Ishikawa (cell line): ENCODE data around the gene HMOX1.

Source experiments
- CEBPB ChIP-seq: IDR thresholded peaks from 2 replicates; pipeline ENCODE4 v1.6.1; 2012
- CREB1 ChIP-seq: IDR thresholded peaks from 2 replicates; pipeline ENCODE4 v1.6.1; 2012; ENCODE audit warnings: low read depth
- EGR1 ChIP-seq: IDR thresholded peaks from 2 replicates; pipeline ENCODE4 v1.6.1; 2012
- EP300 ChIP-seq: IDR thresholded peaks from 2 replicates; pipeline ENCODE4 v1.6.1; 2012; ENCODE audit warnings: borderline replicate concordance
- FOXM1 ChIP-seq: IDR thresholded peaks from 2 replicates; pipeline ENCODE4 v1.6.1; 2012; ENCODE audit warnings: low read depth, borderline replicate concordance
- MAX ChIP-seq: IDR thresholded peaks from 2 replicates; pipeline ENCODE4 v1.6.1; 2012
- NFIC ChIP-seq: IDR thresholded peaks from 2 replicates; pipeline ENCODE4 v1.6.1; 2012
- RAD21 ChIP-seq: IDR thresholded peaks from 2 replicates; pipeline ENCODE4 v1.6.1; 2012; ENCODE audit warnings: low read depth
- TAF1 ChIP-seq: IDR thresholded peaks from 2 replicates; pipeline ENCODE4 v1.6.1; 2012; ENCODE audit warnings: low read depth, mild to moderate bottlenecking
- TCF12 ChIP-seq: IDR thresholded peaks from 2 replicates; pipeline ENCODE4 v1.6.1; 2012; ENCODE audit warnings: low read depth
- TEAD4 ChIP-seq: IDR thresholded peaks from 2 replicates; pipeline ENCODE4 v1.6.1; 2012
- USF1 ChIP-seq: IDR thresholded peaks from 2 replicates; pipeline ENCODE4 v1.6.1; 2012
- YY1 ChIP-seq: IDR thresholded peaks from 2 replicates; pipeline ENCODE4 v1.6.1; 2012; ENCODE audit warnings: low read depth
- ZBTB7A ChIP-seq: IDR thresholded peaks from 2 replicates; pipeline ENCODE4 v1.6.1; 2012; ENCODE audit warnings: low read depth
- TF ChIP-seq, protein P1 (sequence below): IDR thresholded peaks from 2 replicates; pipeline ENCODE4 v1.6.1; 2012; ENCODE audit warnings: low read depth, mild to moderate bottlenecking

HMOX1 gene

DNA sequence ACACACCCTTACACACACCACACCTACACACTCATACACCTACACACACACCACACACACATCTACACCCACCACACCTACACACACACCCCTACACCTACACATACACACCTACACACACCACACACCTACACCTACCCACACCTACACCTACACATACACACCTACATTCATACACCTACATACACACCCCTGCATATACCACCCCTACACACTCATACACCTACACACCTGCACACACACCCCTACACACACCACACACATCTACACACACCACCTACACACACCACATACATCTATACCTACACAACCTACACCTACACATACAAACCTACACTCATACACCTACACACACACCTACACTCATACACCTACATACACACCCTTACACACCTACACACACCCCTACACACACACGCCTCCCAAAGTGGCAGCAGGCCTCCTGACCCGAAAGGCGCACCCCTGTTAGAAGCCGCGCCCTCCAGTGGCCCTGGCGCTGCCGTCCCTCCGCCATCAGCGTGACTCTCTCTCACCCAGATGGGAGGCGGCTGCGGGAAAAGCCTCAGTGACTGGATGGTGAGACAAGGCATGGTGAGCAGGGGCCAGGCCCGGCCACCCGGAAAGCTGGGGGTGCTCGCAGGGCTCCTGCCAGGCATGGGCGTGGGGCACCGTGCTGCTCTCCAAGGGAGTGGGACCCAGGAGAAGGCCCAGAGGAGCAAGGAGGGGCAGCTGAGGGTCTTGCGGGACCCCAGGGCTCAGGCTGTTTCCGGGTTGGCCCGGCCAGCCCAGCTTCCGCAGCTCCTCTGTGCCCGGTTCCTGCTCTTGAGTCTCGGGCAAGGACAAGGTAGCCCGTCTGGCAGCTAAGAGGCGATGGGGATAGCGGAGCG, 37.0 kb upstream of the HMOX1 start:
- TF ChIP-seq EP300: no peak
- TF ChIP-seq CEBPB: no peak
- no peak for TF ChIP-seq NFIC
- TF ChIP-seq, protein P1, sequence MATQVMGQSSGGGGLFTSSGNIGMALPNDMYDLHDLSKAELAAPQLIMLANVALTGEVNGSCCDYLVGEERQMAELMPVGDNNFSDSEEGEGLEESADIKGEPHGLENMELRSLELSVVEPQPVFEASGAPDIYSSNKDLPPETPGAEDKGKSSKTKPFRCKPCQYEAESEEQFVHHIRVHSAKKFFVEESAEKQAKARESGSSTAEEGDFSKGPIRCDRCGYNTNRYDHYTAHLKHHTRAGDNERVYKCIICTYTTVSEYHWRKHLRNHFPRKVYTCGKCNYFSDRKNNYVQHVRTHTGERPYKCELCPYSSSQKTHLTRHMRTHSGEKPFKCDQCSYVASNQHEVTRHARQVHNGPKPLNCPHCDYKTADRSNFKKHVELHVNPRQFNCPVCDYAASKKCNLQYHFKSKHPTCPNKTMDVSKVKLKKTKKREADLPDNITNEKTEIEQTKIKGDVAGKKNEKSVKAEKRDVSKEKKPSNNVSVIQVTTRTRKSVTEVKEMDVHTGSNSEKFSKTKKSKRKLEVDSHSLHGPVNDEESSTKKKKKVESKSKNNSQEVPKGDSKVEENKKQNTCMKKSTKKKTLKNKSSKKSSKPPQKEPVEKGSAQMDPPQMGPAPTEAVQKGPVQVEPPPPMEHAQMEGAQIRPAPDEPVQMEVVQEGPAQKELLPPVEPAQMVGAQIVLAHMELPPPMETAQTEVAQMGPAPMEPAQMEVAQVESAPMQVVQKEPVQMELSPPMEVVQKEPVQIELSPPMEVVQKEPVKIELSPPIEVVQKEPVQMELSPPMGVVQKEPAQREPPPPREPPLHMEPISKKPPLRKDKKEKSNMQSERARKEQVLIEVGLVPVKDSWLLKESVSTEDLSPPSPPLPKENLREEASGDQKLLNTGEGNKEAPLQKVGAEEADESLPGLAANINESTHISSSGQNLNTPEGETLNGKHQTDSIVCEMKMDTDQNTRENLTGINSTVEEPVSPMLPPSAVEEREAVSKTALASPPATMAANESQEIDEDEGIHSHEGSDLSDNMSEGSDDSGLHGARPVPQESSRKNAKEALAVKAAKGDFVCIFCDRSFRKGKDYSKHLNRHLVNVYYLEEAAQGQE: no peak
- TF ChIP-seq MAX: no peak
- no peak for TF ChIP-seq YY1
- TF ChIP-seq CREB1: no peak
- TF ChIP-seq TEAD4: no peak
- TF ChIP-seq ZBTB7A: no peak
- TF ChIP-seq FOXM1: no peak
- no peak for TF ChIP-seq TCF12
- no peak for TF ChIP-seq TAF1
- no peak for TF ChIP-seq USF1
- no peak for TF ChIP-seq RAD21
- TF ChIP-seq EGR1: no peak

DNA sequence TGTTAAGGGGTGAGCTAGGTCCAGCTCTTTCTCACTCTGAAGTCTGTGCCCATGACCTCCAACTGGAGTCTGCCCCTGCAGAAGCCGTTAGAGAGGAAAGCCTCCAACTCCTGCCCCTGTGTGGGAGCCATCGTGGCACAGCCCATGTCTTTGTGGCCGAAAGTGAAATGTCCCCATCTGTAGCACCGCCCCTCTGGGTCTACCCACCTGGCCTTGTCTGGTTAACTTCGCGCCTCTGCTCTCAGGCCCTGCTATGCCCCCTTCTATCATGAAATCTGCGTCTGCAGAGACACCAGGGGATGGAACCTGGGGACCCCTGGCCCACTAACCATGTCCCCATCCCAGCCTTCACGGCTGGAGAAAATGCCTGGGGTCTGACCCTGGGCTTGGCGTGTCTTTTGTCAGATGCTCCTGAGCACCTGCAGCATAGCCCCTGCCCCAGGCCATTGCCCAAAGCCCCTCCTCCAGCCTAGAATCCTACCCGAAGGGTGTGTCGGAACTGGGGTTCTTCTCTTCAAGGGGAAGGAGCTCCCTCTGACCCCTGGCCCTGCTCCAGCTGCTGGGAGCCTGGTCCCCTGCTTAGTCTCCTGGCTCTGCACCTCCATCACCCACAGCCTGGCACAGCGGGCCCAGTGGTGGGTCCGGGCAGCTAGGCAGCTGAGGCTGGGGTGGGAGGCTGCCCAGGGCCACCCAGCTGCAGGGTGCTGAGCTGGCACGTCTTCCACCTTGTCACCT, 35.8 kb upstream of the HMOX1 start:
- TF ChIP-seq EGR1: no peak
- no peak for TF ChIP-seq CEBPB
- no peak for TF ChIP-seq EP300
- no peak for TF ChIP-seq MAX
- no peak for TF ChIP-seq CREB1
- no peak for TF ChIP-seq TCF12
- TF ChIP-seq USF1: no peak
- TF ChIP-seq TAF1: no peak
- no peak for TF ChIP-seq TEAD4
- TF ChIP-seq FOXM1: no peak
- TF ChIP-seq NFIC: no peak

DNA sequence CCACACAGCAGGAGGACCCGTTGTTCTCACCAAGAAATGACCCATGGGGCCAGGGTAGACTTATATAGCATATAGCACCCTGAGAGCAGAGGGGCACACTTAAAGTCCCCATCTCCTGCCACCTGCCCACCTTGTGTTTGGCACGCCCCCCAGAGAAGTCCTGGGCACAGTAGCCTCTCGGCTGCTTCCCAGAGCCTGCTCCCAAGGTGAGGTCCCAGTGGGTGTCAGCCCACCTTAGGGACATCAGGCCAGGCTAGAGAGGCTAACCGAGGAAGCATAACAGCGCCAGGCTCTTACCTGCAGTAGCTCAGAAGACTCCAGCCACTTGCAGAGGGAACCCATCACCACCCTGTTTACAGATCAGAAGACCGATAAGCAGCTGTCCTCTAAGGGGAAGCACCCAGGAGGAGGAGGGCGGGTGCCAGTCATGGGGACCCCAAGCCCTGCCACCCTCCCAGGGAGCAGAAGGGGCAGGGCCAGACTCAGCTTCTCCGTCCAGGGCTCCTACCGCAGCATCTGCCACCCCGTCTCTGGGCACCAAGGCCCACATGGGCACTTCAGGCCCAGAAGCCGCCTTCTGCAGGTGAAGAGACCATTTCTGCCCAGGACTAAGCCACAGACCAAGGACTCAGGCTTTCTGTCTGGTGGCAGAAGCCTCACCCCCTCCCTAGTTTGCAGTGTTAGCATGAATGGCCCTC, 34.9 kb upstream of the HMOX1 start:
- TF ChIP-seq MAX: no peak
- TF ChIP-seq ZBTB7A: no peak
- no peak for TF ChIP-seq USF1

- TF ChIP-seq RAD21 (no peak), TAF1 (no peak), YY1 (no peak), ZBTB7A (no peak), FOXM1 (no peak), CREB1 (no peak), MAX (no peak), EP300 (no peak), TCF12 (no peak), TEAD4 (no peak), USF1 (no peak), EGR1 (no peak), CEBPB (no peak), NFIC (no peak)
- TF ChIP-seq, protein P1: no peak
Observed at GRCh38 chr22:35346596-35347220, 34.2 kb upstream of the HMOX1 start.
